Activated CD4-positive, CD25-positive, alpha-beta regulatory T cell treated with anti-CD3 and anti-CD28 coated beads, Interleukin-2, amount 50 U/mL, for 16 hours (primary cell): ENCODE data around the gene SLC4A9.
"Not testable (repeated sequence)": the region's sequence is repeated elsewhere in the genome, so short reads cannot be mapped to it uniquely, and the experiment has no call there.

ENCODE experiments used
- DNase-seq: peaks from one replicate; pipeline ENCODE4 v3.0.0-alpha.2; 2020; ENCODE audit warnings: low read depth, low spot score

Gene SLC4A9

DNA sequence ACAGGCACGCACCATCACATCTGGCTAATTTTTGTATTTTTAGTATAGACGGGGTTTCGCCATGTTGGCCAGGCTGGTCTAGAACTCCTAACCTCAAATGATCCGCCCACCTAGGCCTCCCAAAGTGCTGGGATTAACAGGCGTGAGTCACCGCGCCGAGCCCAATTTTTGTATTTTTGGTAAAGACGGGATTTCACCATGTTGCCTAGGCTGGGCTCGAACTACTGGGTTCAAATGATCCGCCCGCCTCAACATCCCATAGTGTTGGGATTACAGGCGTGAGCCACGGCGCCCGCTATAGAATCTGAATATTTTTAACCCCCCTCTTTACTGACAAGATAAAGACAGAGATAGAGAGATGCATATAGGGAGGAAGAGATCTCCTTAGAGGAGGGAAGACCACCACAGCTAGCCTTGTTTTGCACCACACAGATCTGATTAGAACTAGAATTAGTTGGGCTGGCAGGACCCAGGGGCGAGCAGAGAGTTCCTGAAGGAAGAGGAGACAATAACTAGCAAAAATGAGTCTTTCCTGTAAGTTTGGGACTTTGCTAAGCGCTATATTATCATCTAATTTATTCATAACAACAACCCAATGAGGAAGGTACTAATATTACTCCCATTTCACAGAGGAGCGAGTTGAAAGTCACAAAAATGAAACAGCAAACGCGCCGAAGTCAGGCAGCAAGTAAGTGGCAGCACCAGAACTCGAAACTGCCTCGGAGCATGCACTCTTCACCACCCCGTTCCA, 40.2 kb downstream of the SLC4A9 start:
- no peak for DNase-seq

GRCh38 chr5:140400730-140401361, 40.9 kb downstream of the SLC4A9 start:
- DNase-seq = peak; percentile 74

GRCh38 chr5:140401362-140402257, 41.6 kb downstream of the SLC4A9 start, which contains the start of gene ANKHD1:
Gene ANKHD1 (plus strand): TSS chr5:140401833. CDS start chr5:140401968, 135 bp downstream.
- DNase-seq = peak; percentile 95

DNA sequence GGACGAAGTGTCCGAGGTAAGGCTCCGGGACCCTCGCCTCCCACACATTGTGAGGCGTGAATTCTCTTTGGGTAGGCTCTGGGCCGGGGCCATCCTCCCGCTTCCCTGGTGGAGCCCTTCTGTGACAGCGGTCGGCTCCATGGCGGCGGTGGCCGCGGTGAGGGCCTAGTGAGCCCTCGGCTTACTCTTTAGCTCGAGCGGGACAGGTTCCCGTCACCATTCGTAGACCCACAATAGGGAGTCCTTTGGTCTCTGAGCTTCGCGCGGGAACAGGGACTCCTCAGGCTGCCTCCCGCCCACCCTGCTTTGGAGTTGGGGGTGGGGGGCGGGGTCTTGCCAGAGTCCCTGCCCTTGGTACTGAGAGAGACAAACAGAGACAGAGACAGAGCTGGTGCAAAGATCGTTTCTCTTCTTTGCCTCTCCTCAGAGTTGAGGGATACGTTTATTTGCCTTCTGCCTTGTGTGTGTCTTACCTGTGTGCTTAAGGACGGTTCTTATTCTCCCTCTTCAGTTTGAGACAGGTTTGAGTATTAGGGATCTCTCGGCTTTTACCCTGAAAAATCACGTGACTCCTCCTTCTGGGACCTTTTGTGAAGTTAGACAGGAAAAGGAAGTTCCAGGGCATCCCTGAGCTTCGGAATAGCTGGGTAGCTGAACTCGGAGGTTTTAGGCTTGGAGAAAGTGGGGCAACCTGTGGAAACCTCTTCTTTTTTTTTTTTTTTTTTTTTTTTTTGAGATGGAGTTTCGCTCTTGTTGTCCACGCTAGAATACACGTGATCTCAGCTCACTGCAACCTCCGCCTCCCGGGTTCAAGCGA, 42.5 kb downstream of the SLC4A9 start:
- DNase-seq = peak; percentile 13

DNA sequence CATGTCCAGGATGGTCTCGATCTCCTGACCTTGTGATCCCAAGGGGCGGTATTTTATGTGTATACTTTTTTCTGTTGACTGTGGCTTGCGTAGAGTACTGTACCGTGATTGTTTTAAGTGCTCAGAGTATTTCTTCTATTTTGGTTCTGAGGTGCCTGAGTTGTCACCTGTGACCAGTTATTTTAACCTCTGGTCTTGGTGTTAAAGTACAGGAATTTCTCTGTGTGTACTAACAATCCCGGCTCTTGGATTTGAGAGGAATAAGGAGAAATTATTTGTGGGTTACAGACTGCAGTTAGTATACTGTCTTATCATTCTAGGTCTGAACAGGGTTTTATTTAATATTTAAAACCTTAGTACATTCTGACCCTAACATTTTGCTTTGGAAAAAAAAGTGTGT, 43.6 kb downstream of the SLC4A9 start:
- DNase-seq = no peak

DNA sequence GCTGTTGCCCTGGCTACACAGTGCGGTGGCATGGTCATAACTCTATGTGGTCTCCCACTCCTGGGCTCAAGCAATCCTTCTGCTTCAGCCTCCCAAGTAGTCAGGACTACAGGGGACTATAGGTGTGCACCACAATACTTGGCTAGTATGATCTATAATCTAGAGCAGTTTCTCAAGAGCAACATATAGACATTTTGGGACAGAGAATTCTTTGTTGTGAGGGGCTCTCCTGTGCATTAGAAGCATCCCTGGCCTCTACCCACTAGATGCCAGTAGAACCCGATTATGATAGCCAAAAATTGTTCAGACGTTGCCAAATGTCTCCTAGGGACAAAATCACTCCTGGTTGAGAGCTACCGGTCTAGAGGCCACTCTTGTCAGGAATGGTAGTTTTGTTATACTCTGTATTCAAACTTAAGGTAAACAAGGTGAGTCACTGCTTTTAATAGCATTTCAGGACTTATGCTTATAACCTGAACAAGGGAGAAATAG, 48.8 kb downstream of the SLC4A9 start:
- DNase-seq = no peak

GRCh38 chr5:140413230-140413629, 53.2 kb downstream of the SLC4A9 start:
- DNase-seq = no peak

GRCh38 chr5:140417235-140417634, 57.2 kb downstream of the SLC4A9 start:
- DNase-seq = no peak

DNA sequence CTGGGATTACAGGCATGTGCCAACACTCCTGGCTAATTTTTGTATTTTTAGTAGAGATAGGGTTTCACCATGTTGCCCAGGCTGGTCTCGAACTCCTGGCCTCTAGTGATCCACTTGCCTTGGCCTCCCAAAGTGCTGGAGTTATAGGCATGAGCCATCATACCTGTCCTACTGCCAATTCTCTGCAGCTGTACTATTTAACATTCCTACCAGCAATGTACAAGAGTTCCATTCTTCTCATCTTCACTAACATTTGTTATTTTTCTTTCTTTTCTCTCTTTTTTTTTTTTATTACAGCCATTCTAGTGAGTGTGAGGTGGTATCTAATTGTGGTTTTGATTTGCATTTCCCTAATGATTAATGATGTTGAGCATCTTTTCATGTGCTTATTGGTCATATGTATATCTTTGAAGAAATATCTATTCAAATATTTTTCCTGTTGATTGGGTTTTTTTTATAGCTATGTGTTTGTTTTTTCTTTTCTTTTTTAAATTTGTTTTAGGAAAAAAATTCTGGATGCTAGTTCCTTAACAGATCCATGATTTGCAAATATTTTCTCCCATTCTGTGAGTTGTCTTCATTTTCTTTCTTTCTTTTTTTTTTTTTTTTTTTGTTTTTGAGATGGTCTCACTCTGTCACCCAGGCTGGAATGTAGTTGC, 59.0 kb downstream of the SLC4A9 start:
- no peak for DNase-seq

- DNase-seq = no peak
Measured at GRCh38 chr5:140420226-140420570, 60.2 kb downstream of the SLC4A9 start.

DNA sequence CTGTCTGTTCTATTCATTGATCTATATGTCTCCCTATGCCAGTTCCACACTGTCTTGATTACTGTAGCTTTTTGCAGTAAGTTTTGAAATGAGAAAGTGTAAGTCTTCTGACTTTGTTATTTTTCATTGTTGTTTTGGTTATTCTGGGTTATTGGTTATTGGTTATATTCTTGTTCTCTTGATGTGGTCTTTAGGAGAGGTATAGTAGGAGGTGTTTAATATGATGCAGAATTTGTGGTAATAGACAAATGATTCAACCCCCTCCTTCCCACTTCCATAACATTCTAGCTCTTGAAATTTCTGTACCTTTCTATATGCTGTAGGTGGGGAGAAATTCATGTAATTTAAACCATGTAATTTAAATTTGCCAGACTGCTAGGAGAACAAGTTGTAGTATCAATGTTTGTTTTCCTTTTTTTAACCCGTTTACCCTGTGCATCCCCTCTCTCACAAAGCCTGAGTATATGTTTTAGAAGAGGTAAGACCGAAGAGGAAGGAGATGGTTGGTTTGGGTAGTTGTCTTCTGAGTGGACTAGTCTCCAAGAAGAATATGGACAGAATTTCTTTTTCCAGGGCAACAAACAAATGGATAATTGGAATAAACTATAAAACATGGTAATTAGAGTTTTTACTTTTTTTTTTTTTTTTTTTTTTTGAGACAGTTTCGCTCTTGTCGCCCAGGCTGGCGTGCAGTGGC, 60.8 kb downstream of the SLC4A9 start:
- no peak for DNase-seq

DNA sequence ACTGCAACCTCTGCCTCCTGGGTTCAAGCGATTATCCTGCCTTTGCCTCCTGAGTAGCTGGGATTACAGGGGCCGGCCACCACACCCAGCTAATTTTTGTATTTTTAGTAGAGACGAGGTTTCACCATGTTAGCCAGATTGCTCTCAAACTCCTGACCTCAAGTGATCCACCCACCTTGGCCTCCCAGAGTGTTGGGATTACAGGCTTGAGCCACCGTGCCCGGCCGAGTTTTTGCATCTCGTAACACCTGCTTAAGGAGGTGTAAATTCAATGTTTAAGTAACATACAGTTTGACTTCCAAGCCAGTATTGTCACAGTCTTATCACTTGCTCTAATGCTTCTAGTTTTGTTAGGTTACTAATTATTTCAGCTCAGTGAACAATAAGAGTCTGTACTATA, 61.4 kb downstream of the SLC4A9 start:
- DNase-seq = not testable (repeated sequence)

- DNase-seq = no peak
Measured at GRCh38 chr5:140423609-140424008, 63.6 kb downstream of the SLC4A9 start.

GRCh38 chr5:140424135-140424534, 64.1 kb downstream of the SLC4A9 start:
- DNase-seq = no peak
